GM10248 (cell line): ENCODE results near the gene PAPOLG.
"Not testable (repeated sequence)": the region's sequence is repeated elsewhere in the genome, so short reads cannot be mapped to it uniquely, and the experiment has no call there.

Experiments
- CTCF ChIA-PET: fragments of 300-600 bp; sonication (Branson Sonifier 250); formaldehyde crosslinking; extraction: SDS; loops from one replicate; lab custom pipeline; 2021; ENCODE audit warnings: antibody characterized with exemption; lab: Yijun Ruan, JAX
- POLR2A ChIA-PET: fragments of 350-650 bp; sonication (Branson Sonifier 250); formaldehyde crosslinking; extraction: SDS; loops from one replicate; lab custom pipeline; 2020; ENCODE audit warnings: antibody characterized with exemption; lab: Yijun Ruan, JAX
- DNase-seq: peaks from one replicate; pipeline ENCODE4 v3.0.0; 2012; ENCODE audit errors: extremely low spot score
- CTCF ChIP-seq: IDR thresholded peaks from 2 replicates; pipeline ENCODE4 v1.5.1; 2012; ENCODE audit warnings: mild to moderate bottlenecking, low read depth; ENCODE audit errors: extremely low read depth, missing control alignments, control extremely low read depth

Gene PAPOLG

GRCh38 chr2:60806595-60806987, 50.5 kb downstream of the PAPOLG start:
- POLR2A ChIA-PET, result no interaction called here
- CTCF ChIA-PET, result interaction anchor here (1.1 to 6.0 kb wide), 4 partner anchors 10 to 192 kb away, joined by 5 to 51 read pairs (median 13); no protein-coding TSS in a partner anchor
- no peak for DNase-seq
- TF ChIP-seq CTCF, result no peak

GRCh38 chr2:60806988-60807681, 51.1 kb downstream of the PAPOLG start:
- no peak for TF ChIP-seq CTCF
- peak; percentile 66 for DNase-seq
- ChIA-PET POLR2A (no interaction called here), CTCF (interaction anchor here (0.7 to 6.0 kb wide), 9 partner anchors 11 to 228 kb away, joined by 3 to 51 read pairs (median 3); no protein-coding TSS in a partner anchor)

- no peak for TF ChIP-seq CTCF
- ChIA-PET CTCF (interaction anchor here (1.0 to 6.0 kb wide), 8 partner anchors 10 to 190 kb away, joined by 3 to 51 read pairs (median 4); no protein-coding TSS in a partner anchor), POLR2A (no interaction called here)
- no peak for DNase-seq
Observed at GRCh38 chr2:60808330-60808801, 52.3 kb downstream of the PAPOLG start.

GRCh38 chr2:60811491-60812375, 55.7 kb downstream of the PAPOLG start:
- TF ChIP-seq CTCF, result no peak
- POLR2A ChIA-PET, result no interaction called here
- CTCF ChIA-PET, result interaction anchor here (1.3 to 1.8 kb wide), 2 partner anchors 10 to 18 kb away, joined by 4 read pairs; no protein-coding TSS in a partner anchor
- DNase-seq, result no peak

- POLR2A ChIA-PET, result interaction anchor here (0.5 kb wide), 1 partner anchor 68 kb away, joined by 3 read pairs; no protein-coding TSS in a partner anchor
- DNase-seq, result not testable (repeated sequence)
- CTCF ChIA-PET, result interaction anchor here (1.1 to 4.6 kb wide), 8 partner anchors 9 to 182 kb away, joined by 3 to 32 read pairs (median 4); no protein-coding TSS in a partner anchor
Observed at GRCh38 chr2:60817191-60817590, 61.1 kb downstream of the PAPOLG start.

- DNase-seq, result no peak
- ChIA-PET CTCF (interaction anchor here (0.6 to 4.6 kb wide), 16 partner anchors 8 to 210 kb away, joined by 3 to 32 read pairs (median 3); partner anchors contain the start of gene REL), POLR2A (interaction anchor here (0.5 to 0.7 kb wide), 2 partner anchors 10 to 79 kb away, joined by 3 to 5 read pairs; no protein-coding TSS in a partner anchor)
- TF ChIP-seq CTCF, result peak; percentile 17
Observed at GRCh38 chr2:60818272-60818671, 62.2 kb downstream of the PAPOLG start.
